Measurements from ENCODE around the gene FMN2.

Gene FMN2

DNA sequence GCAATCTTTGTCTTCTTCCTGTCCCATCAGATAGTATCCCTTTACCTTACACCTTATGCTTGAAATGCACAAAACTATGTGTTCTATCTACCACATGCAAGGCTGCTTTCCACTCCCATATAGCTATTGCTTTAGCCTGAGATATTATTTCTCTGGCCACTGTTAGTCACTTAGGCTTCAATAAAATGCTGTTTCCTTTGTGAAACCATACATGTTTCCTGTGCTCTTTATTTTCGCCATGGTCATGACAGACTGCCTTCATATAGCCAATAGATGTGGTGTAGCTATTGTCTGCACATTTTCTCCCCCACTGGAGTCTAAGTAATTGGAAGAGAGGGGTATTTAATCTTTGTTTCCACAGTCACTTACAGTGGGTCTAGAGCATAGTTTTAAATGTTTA lies 411.9 kb downstream of the FMN2 start:
- no peak for DNase-seq

DNA sequence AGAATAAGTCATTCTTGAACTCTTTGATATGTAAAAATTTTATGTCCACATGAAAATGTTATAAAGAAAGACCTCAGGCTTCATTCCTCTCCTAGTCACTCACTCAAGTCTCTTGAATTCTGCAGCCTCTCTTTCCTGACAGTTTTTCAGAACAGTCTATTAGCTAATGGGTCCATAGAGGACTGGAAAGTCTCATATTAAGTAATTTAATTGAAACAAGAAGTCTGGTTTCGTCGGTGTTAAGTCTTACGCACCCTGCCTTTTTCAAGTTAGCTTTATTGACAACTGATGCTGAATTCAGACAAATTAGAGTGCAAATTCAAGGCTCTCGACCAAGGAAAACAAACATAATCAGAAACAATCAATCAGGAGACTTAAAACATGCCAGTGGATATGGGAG lies 414.5 kb downstream of the FMN2 start:
- DNase-seq = no peak

DNA sequence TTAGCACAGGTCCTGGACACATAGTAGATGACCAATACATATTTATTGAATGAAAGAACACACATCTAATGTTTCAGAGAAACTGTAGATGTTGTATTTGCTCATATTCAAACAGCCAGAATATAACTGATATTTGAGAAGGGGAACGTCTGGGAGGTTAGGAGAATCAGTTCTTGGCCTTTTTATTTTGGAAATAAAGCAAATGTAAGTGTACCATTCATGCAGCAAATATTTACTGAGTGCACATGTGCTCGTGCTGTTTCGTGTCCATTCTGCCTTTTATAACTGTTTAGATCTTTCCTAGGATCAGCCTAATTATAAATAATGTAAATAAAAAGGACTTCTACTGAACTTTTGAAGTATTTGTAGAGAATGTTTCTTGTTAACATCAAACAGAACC lies 416.5 kb downstream of the FMN2 start:
- DNase-seq = no peak

DNA sequence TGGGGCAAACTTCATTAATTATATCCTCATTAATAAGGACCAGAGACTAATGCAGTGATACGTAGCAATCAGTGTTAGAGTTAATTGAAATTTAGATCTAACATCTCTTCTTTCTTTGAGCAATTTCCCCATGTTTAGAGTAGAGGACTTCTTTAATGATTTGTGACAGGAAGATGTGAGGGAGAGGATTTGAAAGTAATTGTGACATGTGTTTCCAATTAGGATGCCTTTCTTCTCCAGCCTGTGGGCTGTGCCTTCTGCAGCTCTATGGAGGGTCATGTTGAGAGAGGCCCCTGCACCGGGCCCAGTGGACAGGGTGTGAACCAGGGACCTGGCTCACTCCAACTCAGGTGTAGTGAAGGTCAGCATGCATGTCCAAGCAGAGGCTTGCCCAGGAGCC lies 417.3 kb downstream of the FMN2 start:
- no peak for DNase-seq

DNA sequence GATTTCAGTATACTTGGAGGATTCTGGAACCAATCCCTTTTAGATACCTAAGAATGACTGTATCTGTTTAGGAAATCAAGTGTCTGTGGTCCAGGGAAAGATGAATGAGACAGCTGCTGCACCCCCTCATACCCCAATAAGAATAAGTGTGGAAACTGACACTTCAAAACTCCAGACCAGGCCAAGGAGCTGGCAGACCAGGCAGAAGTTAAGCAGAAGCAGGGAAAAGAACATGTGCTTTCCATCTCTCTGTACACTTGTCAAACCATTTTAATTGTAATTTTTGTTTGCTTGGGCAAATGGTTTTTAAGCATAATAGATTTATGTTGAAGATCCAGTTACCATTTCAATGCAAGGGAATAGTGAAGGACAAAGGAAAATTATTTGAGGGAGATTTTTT lies 420.1 kb downstream of the FMN2 start:
- DNase-seq = no peak

DNA sequence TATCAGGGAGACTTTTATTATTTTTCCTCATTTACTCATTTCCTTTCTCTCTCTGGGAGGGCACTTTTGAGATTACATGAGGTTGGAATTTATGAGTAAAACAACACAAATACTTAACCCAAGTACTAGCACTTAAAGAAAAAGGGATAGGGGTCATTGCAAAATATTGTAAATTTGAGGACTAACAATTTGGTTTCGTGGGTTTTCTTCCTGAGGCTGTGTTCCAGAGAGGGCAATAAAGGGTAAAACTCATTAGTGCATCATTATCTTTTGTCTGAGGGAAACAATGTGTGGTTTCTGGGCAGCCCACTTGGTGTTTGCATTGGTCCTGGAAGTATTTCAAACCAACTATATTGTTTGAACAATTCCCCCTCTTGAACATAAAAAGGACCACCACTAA lies 423.8 kb downstream of the FMN2 start:
- no peak for DNase-seq

DNA sequence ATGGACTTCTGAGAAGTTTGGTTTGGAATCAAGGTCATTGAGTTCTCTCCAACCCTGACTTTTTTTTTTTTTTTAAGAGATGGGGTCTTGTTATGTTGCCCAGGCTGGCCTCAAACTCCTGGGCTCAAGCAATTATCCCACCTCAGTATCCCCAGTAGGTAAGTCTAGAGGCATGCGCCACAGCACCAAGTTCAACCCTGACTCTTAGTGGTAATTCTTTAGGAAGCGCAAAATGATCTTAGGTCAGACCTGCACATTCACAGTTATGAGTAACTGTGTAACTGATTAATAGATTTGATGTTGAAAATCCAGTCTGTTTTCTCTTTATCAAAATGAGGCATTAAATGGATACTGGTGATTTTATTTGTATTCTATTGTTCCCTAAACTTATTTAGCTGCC lies 424.4 kb downstream of the FMN2 start:
- DNase-seq = no peak

DNA sequence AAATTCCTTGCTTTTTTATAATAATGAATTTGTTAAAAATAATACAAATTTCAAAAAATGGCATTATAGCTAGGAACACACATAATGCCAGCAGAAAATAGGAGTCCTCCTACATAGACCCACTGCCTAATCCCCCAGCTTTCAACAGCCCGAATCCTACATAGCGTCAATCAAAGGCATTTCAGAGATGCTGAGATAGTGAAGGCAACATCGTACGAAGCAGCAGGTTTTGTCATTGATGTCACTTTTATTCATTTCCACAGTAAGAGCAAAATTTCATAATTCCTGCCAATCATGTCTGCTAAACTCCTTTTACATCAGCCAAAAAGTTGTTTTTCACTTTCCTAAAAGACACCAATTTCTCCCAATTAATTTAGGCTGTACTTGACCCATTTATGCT lies 426.2 kb downstream of the FMN2 start:
- no peak for DNase-seq

DNA sequence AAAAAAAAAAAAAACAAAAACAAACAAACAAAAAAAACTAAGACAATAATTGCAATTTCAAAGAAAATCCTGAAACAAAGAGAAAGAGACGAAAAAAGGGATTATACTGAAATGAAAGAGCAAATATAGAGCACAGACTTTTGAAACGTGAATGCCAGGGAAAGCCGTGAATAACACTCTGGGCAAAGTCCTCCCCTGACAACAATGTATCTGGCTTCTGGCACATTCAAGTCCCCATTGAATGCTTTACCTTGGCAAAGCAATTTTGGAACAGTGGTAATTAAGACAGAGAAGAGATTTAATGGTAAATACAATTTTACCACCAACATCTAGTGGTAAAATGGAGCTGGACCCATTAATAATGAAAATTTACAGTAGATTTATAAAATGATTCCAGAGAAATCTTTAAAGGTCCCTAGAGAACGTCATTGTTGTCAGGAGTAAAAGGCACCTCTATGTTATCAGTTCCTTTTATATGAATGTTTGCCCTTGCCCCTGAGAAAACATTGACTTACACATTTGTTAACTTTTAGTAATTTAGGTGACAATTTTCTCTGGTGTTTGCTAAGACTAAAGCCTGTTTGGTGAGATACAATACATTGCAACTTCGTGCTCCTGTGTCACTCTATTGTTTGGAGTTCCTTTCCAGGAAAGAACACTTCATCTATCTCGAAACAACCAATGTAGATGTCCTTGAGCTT lies 430.6 kb downstream of the FMN2 start:
- DNase-seq = no peak

DNA sequence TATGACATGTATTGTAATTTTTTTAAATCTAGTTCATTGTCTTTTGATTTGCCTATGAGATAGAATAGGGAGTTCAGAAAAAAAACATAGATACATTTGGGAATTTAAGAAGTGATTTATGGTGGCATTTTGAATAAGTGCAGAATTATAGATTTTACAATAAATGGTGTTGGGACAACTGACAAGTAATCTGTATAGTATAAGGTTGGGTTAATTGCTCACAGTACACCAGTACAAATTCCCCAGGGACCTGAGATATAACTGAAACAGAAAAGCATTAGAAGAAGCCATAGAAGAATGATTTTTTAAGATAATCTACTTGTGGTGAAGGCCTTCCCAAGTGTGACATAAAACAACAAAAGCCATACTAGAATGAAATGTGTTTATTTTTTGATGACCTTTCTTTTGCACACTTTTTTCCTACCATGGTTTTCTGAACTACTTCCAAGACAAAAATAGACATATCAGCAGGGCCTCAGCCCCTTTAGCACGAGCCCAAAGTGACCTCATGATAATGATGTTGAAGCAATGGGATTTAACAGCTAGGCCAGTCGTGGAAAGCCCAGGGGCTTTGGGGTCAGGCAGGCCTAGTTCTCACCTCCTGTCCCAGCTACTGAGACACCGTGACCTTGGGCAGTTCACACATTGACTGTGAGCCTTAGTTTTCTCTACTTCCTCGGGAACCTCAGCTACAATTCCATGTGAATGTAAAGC lies 432.8 kb downstream of the FMN2 start:
- DNase-seq = no peak
